OCI-LY7 (cell line): ENCODE data around the gene BEAN1.

ENCODE experiments used
- EZH2phosphoT487 ChIP-seq: fragments of 200-600 bp; sonication (generic); IDR thresholded peaks from 2 replicates; pipeline ENCODE4 v1.6.1; 2018; ENCODE audit warnings: low read depth, borderline replicate concordance, mild to moderate bottlenecking, mixed run types, antibody characterized with exemption, low read length, moderate library complexity, mixed read lengths
- TF ChIP-seq, protein P1 (sequence below): fragments of 200-600 bp; sonication (generic); conservative IDR thresholded peaks from 2 replicates; pipeline ENCODE4 v1.5.1; 2014; ENCODE audit warnings: mild to moderate bottlenecking, antibody characterized with exemption, low read length, moderate library complexity, mixed read lengths

DNA sequence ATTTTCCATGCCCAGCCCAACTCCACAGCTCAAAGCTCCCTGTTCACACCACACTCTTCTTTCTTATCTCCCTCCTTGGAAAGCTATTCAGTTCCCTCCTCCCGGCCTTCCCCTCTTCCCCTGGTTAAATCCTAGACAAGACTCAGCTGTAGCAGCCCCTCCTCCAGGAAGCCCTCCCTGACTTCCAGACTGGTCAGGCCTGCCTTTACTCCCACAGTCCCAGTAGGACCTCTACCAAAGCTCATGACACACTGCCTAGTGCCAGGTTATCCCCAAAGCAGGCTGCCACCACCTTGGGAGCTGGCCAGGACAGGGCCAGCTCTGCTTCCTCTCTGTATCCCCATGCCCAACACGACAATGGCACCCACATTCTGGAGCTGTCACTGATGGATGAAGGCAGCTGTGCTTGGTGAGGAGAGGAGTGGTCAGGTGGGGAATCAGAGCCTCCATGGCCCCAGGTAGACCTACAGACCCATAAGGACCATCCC lies 50.0 kb downstream of the BEAN1 start:
- TF ChIP-seq, protein P1, sequence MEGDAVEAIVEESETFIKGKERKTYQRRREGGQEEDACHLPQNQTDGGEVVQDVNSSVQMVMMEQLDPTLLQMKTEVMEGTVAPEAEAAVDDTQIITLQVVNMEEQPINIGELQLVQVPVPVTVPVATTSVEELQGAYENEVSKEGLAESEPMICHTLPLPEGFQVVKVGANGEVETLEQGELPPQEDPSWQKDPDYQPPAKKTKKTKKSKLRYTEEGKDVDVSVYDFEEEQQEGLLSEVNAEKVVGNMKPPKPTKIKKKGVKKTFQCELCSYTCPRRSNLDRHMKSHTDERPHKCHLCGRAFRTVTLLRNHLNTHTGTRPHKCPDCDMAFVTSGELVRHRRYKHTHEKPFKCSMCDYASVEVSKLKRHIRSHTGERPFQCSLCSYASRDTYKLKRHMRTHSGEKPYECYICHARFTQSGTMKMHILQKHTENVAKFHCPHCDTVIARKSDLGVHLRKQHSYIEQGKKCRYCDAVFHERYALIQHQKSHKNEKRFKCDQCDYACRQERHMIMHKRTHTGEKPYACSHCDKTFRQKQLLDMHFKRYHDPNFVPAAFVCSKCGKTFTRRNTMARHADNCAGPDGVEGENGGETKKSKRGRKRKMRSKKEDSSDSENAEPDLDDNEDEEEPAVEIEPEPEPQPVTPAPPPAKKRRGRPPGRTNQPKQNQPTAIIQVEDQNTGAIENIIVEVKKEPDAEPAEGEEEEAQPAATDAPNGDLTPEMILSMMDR, result no peak
- TF ChIP-seq EZH2phosphoT487, result no peak
